H1 (cell line): ENCODE measurements around the gene KRTAP26-1. TPM values are rescaled to one million over a fixed set of nuclear protein-coding genes. Genes with fewer than 3 reads are reported as not detected.

Experiments
- CTCF ChIP-seq, 3 experiments: IDR thresholded peaks; 1 replicate in 2 of 3; 2 replicates in 1 of 3; pipeline versions ENCODE4 v1.5.1 to v1.6.1; 2011; ENCODE audit warnings: low read length in 3 of 3, mild to moderate bottlenecking in 3 of 3, inconsistent platforms in 2 of 3, low read depth in 1 of 3, moderate library complexity in 1 of 3; ENCODE audit not compliant: insufficient read depth in 1 of 3; ENCODE audit errors: control extremely low read depth in 1 of 3
- EZH2 ChIP-seq: fragments of 200-600 bp; sonication (generic); IDR thresholded peaks from 2 replicates; pipeline ENCODE4 v1.7.1; 2012; ENCODE audit warnings: low read depth, mild to moderate bottlenecking, moderate library complexity, low read length, inconsistent platforms; ENCODE audit not compliant: severe bottlenecking
- USF2 ChIP-seq: IDR thresholded peaks from 2 replicates; pipeline ENCODE4 v1.6.1; 2011; ENCODE audit warnings: low read length, improper control_type of control experiment
- polyA plus RNA-seq, 7 experiments: library from polyadenylated mRNA; depleted of rRNA in 3 of 7; stranded (reverse) in 5 of 7; unstranded in 2 of 7; fragments of >200 nt in 5 of 7; fragments of 200-250 nt in 2 of 7; gene quantifications; 1 replicate in 5 of 7; 2 replicates in 1 of 7; 4 replicates in 1 of 7; pipeline versions ENCODE4 v1.2.1 to v1.2.3, GENCODE V29; 2011 to 2013; ENCODE audit warnings: missing spikeins in 2 of 7, mixed read lengths in 2 of 7
- small RNA-seq: library from polyadenylated mRNA; stranded (forward); fragments of <200 nt; extraction: miRNeasy Mini kit (QIAGEN cat#:217004); gene quantifications from one replicate; pipeline ENCODE3, GENCODE V24; 2013; ENCODE audit not compliant: insufficient read depth
- total RNA-seq: library from RNA; stranded (reverse); fragmentation: NEBNext Ultra II Directional; extraction: Animal tissue kit (Norgen Biotek cat#: 25700); gene quantifications from 2 replicates; pipeline ENCODE4 v1.2.1, GENCODE V29; 2021

The KRTAP26-1 gene
- total and polyA plus RNA-seq, 2 of the 8 experiments (the other 6 are each of a cell fraction or from before 2014, with no cell fraction given): not detected

- no peak for TF ChIP-seq CTCF (IDR thresholded peaks at IDR 0.05; ENCODE audit: control extremely low read depth in 1 of 3, insufficient read depth in 1 of 3, low read depth in 1 of 3, low read length in 3 of 3)
- TF ChIP-seq USF2: no peak
- no peak for TF ChIP-seq EZH2
These were observed 50.1 kb downstream of the KRTAP26-1 start (continued) for GRCh38 chr21:30269803-30270530.

Small RNA genes lying within 50 kb of the gene (small RNA-seq; reads per million reads assigned to genes)
- not detected for gene KRTAP23-1

Other genes with a start within 250 kb of the KRTAP26-1 start
- not detected in 2 replicates for gene CLDN17, start 153.5 kb downstream of the KRTAP26-1 start, total RNA-seq
- not detected in 2 replicates for gene CLDN17, start 153.5 kb downstream of the KRTAP26-1 start, polyA plus RNA-seq (2011; rRNA removed)
- gene CLDN8, start 104.2 kb downstream of the KRTAP26-1 start, total RNA-seq: not detected in 2 replicates
- not detected in 2 replicates for gene CLDN8, start 104.2 kb downstream of the KRTAP26-1 start, polyA plus RNA-seq (2011; rRNA removed)
- gene KRTAP24-1, start 37.4 kb downstream of the KRTAP26-1 start, total RNA-seq: not detected in 2 replicates
- not detected in 2 replicates for gene KRTAP24-1, start 37.4 kb downstream of the KRTAP26-1 start, polyA plus RNA-seq (2011; rRNA removed)
- gene KRTAP25-1, start 30.8 kb downstream of the KRTAP26-1 start, total RNA-seq: not detected in 2 replicates
- gene KRTAP25-1, start 30.8 kb downstream of the KRTAP26-1 start, polyA plus RNA-seq (2011; rRNA removed): not detected in 2 replicates
- not detected in 2 replicates for gene KRTAP27-1, start 17.4 kb upstream of the KRTAP26-1 start, total RNA-seq
- gene KRTAP27-1, start 17.4 kb upstream of the KRTAP26-1 start, polyA plus RNA-seq (2011; rRNA removed): not detected in 2 replicates
- gene KRTAP23-1, start 28.3 kb upstream of the KRTAP26-1 start, total RNA-seq: not detected in 2 replicates
- not detected in 2 replicates for gene KRTAP23-1, start 28.3 kb upstream of the KRTAP26-1 start, polyA plus RNA-seq (2011; rRNA removed)
- not detected in 2 replicates for gene KRTAP13-2, start 52.0 kb upstream of the KRTAP26-1 start, total RNA-seq
- not detected in 2 replicates for gene KRTAP13-2, start 52.0 kb upstream of the KRTAP26-1 start, polyA plus RNA-seq (2011; rRNA removed)
- gene KRTAP13-1, start 75.7 kb upstream of the KRTAP26-1 start, total RNA-seq: not detected in 2 replicates
- not detected in 2 replicates for gene KRTAP13-1, start 75.7 kb upstream of the KRTAP26-1 start, polyA plus RNA-seq (2011; rRNA removed)
- not detected in 2 replicates for gene KRTAP13-3, start 105.6 kb upstream of the KRTAP26-1 start, total RNA-seq
- gene KRTAP13-3, start 105.6 kb upstream of the KRTAP26-1 start, polyA plus RNA-seq (2011; rRNA removed): not detected in 2 replicates
- gene KRTAP13-4, start 109.9 kb upstream of the KRTAP26-1 start, total RNA-seq: 0.42 TPM in 1 of 2 replicates, not detected in the other
- gene KRTAP13-4, start 109.9 kb upstream of the KRTAP26-1 start, polyA plus RNA-seq (2011; rRNA removed): 0.64 and 1.2 TPM in 2 replicates
- gene KRTAP15-1, start 120.0 kb upstream of the KRTAP26-1 start, total RNA-seq: not detected in 2 replicates
- gene KRTAP15-1, start 120.0 kb upstream of the KRTAP26-1 start, polyA plus RNA-seq (2011; rRNA removed): not detected in 2 replicates
- not detected in 2 replicates for gene KRTAP19-1, start 160.1 kb upstream of the KRTAP26-1 start, total RNA-seq
- not detected in 2 replicates for gene KRTAP19-1, start 160.1 kb upstream of the KRTAP26-1 start, polyA plus RNA-seq (2011; rRNA removed)
- not detected in 2 replicates for gene KRTAP19-2, start 167.1 kb upstream of the KRTAP26-1 start, total RNA-seq
- gene KRTAP19-2, start 167.1 kb upstream of the KRTAP26-1 start, polyA plus RNA-seq (2011; rRNA removed): not detected in 2 replicates
- gene KRTAP19-3, start 171.7 kb upstream of the KRTAP26-1 start, total RNA-seq: not detected in 2 replicates
- not detected in 2 replicates for gene KRTAP19-3, start 171.7 kb upstream of the KRTAP26-1 start, polyA plus RNA-seq (2011; rRNA removed)
- not detected in 2 replicates for gene KRTAP19-4, start 176.8 kb upstream of the KRTAP26-1 start, total RNA-seq
- not detected in 2 replicates for gene KRTAP19-4, start 176.8 kb upstream of the KRTAP26-1 start, polyA plus RNA-seq (2011; rRNA removed)
- gene KRTAP19-5, start 181.8 kb upstream of the KRTAP26-1 start, total RNA-seq: not detected in 2 replicates
- gene KRTAP19-5, start 181.8 kb upstream of the KRTAP26-1 start, polyA plus RNA-seq (2011; rRNA removed): not detected in 2 replicates
- gene KRTAP19-6, start 221.5 kb upstream of the KRTAP26-1 start, total RNA-seq: not detected in 2 replicates
- gene KRTAP19-6, start 221.5 kb upstream of the KRTAP26-1 start, polyA plus RNA-seq (2011; rRNA removed): not detected in 2 replicates
- gene KRTAP19-7, start 241.0 kb upstream of the KRTAP26-1 start, total RNA-seq: not detected in 2 replicates
- not detected in 2 replicates for gene KRTAP19-7, start 241.0 kb upstream of the KRTAP26-1 start, polyA plus RNA-seq (2011; rRNA removed)